Activated T-cell treated with anti-CD3 and anti-CD28 coated beads for 24 hours (primary cell): Measurements from ENCODE around the gene MICALL2.

Experiments used
- DNase-seq: peaks from one replicate; pipeline ENCODE4 v3.0.0-alpha.2; 2020; ENCODE audit warnings: low read depth

Gene MICALL2

DNA sequence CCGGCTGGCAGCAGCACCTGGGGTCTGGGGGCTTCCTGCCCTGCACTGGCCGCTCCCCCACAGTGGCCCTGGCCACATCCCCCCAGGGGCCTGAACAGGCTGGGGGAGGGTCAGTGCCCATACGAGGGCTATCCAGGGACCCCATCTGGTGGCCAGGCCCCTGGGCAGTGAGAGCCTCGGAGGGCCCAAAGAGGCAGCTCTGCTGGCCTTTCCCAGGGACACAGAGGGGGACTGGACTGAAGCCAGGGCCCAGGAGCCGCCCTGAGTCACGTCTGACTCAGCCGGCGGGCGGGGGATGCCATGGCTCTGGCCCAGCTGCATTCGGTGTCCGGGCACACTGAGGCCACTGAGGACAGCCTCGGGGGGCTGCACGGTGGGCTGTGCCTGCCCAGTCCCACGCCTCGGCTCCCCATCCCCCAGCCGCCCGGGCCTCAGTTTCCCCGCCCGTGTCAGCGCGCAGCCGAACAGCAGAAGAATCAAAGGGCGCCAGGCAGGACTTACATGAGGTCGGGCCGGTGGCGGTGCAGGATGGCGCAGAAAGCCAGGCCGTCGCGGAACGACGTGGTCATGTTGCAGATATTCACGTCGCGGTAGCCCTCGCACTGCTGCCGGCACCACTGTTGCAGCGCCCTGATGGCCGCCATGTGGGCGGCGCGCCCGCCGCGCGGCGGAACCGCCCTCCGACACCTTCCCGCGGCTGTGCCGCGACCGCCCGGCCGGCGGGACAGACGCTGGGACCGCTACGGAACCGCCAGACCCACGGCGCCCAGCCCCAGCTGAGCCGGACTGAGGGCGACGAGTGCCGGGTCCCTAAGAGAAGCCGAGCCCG lies at the start of gene MICALL2:
MICALL2 (minus strand) TSS at position 788 of the 829 bp plus-strand sequence; CDS start at position 644, 144 bp downstream.
- DNase-seq, result no peak

DNA sequence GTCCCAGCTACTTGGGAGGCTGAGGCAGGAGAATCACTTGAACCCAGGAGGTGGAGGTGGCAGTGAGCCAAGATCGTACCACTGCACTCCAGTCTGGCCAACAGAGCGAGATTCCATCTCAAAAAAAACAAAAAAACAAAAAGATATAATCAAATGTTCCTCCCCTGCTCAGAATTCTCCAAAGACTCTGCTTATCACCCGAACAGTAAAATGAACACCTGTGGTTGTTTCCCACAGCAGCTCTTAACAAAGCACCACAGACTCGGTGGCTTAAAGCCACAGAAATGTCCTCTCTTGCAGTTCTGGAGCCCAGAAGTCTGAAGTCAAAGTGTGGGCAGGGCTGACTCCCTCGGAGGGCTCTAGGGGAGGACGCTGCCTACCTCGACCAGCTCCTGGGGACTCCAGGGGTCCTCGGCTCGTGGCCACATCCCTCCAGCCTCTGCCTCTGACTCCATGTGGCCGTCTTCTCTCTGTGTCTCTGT lies 49.0 kb upstream of the MICALL2 start:
- DNase-seq, result no peak

- DNase-seq, result no peak
Measured at GRCh38 chr7:1505731-1506550, 46.7 kb upstream of the MICALL2 start.

DNA sequence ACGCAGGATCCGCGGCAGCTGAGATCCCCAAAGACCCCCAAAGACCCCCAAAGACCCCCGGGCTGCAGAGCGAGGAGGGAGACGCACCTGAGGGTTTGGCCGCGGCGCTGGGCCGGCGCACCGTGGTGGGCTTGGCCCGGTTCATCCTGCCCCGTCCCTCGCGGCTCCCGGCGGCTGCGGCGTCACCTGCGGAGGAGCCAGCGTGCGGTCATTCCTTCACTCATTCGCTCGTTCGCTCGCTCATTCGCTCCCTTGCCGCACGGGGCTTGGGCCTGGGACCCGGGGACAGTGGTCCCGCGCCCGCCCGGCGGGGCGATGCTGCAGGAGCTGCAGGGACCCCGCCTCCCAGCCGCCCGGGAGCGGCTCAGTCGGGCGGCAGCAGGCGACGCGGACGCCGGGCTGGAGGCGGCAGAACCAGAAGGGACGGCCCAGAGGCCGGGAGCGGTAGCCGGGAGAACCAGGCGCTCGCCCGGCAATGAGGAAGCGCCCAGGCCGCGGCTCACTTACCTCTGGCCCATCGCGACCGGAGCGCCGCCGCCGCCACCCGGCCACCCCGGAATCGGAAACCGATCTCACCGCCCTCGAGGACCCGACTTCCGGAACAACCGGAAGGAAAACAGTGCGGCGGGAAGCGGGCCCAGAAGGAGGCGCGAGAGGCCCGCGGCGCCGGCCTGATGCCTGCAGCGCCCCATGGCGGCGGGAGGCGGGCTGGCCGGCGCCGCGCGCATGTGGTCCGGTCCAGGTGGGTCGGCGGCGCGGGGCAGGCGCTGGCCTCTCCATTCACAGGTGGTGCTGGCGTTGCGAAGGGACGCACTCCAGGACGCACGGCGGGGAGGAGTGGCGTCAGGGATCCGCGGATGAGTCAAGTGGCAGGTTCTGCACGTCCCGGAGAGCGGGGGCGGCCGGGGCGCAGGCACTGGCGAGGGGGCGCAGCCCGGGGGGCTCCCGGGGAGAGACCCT lies 44.8 kb upstream of the MICALL2 start, which contains the start of gene INTS1:
INTS1 (minus strand) TSS at position 574 of the 960 bp plus-strand sequence; CDS start at position 145, 429 bp downstream.
- DNase-seq, result peak; percentile 88

DNA sequence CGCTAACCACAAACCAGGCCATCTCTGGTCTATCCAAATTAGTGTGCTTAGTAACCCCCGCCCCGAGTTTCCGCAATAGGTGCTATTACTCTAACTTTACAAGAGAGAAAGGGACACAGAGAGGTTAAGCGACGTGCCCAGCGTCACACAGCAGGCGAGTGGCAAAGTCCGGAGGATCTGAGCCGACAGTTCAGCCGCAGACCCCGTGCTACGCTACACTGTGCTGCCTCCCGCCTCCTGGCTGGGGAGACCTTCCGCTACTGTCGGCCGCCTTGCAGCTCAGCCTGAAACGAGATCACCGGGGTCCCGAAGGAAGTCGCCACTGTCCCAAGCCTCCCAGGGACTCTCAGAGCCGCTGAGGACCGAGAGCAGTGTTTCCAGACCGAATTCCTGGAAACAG lies 44.1 kb upstream of the MICALL2 start:
- no peak for DNase-seq

- DNase-seq, result no peak
Measured at GRCh38 chr7:1502845-1503244, 43.6 kb upstream of the MICALL2 start.

DNA sequence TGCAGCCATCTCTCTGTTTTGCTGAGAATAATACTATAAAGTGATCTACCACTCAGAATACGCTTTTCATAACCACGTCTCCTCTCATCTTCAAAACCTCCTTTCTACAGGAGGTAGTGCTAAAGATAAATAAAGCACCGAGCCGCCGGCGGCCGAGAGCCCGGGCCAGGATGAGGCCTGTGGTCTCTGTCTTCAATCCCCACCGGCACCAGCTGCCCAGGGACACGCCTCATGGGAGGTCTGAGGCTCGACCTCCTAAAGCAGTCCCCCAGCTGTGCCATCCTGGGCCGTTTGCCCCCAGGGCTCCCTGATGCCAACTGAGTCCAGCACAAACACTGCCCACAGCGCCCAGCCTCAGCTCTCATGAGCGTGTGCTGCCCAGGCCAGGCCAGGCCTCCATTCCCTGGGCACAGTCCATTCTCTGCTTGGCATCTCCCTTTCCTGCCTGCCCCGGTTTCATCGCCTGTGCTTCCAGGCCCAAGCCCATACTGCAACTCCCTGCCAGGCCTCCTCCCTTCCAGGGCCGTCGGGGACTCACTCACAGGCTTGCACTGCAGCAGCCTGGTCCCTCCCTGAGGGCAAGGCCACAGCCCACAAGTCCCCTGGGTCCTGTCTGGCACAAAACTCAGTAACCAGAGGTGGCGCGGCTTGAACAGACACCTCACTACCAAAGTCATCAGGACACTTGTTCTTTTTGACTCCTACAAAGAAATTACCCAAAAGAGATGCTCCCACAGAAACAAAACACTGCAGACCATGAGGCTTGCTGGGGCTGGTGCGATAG lies 42.4 kb upstream of the MICALL2 start:
- DNase-seq, result no peak

- no peak for DNase-seq
Measured at GRCh38 chr7:1500064-1500807, 41.0 kb upstream of the MICALL2 start.

DNA sequence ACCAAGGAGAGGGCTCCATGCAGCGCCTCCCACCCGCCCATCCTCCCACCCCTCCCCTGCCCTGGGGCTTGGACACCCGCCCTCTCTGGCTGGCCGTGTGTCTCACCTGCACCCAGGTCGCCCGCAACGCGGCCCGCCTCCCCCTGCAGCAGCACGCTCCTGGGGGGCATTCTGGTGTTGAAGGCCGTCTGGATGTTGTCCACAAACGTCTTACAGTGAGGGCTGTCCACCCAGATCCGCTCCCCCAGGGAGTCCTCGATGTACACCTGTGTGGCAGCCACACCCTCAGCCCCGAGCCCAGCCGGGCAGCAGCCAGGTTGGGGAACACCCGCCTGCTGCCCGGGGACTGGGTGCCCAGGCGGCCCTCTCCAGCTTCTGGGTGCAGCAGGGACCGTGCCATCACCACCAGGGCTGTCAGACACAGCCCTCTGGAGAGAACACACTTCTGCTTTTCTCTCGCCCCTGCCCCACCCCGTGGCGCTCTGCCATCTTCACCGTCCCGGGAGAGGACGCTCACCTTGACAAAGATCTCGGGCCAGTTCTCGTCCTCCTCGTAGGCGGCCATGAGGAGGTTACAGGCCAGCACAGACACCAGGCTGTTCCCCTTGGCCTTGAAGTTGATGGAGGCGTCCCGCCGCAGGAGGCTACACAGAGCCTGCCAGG lies 40.2 kb upstream of the MICALL2 start:
- no peak for DNase-seq

GRCh38 chr7:1498370-1499305 lies 39.4 kb upstream of the MICALL2 start:
- no peak for DNase-seq

DNA sequence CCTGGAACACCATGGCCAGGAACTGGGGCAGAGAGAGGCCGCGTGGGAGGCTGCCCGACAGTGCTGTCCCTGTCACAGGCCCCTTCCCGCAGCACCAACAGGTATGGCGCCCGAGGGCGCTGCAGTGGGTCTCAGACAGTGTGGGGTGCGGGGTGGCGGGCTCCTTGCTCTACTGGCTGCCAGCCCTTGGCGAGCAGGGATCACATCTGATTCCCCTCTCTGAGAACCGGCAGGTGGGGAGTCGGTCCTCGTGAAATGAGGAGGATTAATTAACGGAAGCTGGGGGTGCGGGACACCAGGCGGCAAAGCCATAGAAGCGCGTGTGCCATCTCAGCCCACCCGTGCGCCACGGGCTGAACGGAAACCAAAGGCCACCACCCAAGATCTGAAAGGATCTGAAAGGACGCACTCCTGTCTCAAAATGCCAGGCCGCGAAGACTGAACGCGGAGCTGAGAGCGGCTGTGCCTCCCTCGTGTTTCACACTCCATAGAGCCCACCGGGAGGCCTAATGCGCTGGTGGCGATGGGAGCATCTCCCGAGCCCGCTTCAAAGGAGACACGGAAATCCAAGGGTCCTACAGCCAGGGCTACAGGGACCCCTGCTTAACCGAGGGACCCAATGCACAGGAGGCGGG lies 38.1 kb upstream of the MICALL2 start:
- no peak for DNase-seq

GRCh38 chr7:1496531-1497292 lies 37.4 kb upstream of the MICALL2 start:
- no peak for DNase-seq

DNA sequence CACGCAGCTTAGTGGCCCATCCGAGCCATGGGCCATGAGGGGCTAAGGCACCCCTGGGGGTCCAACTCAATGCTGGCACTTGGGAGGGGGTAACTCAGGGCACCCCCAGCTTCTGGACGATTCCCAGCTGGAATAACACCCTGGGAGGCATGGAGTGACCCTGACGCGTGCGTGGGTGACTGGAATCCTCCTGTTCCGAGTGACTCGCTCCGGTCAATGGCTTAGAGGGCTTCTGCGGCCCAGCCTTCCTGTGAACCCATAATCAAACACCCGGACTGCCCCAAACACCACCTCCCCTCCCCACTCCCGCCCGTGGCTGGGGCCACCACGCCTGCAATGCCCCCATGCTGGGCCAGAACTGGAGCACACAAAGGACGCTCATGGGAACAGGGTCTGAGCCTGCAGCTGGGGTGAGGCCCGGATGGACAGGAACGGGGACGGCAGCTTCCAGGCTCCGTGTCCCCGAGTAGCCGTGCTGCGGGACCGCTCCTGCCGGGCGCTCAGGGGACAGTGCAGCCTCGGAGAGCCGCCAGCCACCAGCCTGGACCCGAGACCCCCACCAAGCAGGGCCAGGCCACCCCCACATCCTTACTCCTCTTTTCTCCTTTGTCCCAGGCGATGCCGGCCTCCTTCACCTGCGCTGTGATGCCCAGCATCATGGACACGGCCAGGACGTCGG lies 36.4 kb upstream of the MICALL2 start:
- DNase-seq, result no peak

DNA sequence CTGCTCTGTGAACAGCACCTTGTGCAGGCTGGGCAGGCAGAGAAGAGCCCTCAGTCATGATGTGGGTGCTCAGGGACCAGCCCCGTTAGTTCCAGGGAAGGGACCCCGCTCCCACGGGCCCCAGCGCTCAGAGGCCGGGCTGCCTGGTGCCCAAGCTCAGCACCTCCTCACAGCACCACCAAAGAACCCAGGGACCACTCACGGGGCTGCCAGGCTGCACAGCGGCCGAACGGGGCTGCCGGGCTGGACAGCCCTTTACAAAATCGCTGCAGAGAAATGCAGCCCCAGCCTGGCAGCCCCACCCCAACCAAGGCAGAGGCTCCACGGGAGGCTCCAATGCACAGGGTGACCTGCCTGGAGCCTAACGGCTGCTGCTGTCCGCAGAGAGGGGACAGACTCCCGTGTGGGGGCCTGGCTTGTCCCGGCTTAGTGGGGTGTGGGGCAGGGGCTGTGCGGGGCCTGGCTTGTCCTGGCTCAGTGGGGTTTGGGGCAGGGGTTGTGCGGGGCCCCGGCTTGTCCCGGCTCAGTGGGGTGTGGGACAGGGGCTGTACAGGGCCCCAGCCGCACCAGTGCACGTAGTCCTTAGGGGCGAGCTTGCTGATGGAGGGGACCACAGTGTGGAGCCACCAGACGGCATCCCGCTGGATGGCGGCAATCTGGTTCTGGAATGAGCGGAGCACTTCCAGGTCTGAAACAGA lies 35.7 kb upstream of the MICALL2 start:
- DNase-seq, result no peak

DNA sequence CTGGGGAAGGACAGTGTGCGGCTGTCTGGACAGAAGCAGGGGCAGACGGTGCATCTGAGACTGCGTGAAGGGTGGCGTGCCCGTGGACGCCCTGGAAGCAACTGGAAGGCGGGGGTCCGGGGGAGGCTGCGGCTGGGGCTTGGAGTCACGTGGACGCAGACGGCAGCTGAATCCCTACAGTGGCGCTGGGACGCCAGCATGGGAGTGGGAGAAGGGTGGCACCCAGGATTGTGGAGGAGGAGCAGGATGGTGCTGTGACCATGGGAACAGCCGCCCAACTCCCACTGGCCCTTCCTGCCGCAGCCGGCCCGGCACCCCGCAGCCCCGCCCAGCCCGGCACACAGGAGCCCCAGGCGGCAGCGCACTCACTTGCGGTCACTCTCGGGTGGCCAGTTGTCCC lies 35.2 kb upstream of the MICALL2 start:
- no peak for DNase-seq

DNA sequence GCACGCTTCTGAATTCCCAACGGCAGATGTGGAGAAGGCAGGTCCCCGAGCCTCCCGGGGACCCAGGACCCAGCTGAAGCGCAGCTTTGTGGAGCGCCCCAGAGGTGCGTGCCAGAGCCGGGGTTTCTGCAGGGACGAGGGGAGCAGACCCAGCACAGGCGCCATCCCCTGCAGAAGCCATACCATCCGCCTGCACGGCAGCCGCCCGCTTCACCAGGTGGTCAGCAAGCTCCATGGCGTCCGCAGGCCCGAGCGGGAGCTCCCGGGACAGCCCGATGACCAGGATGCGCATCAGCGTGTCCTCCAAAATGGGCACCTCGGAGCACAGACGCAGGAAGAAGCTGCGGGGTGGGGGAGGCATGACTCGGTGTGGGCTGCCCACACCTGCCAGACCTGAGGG lies 34.3 kb upstream of the MICALL2 start:
- no peak for DNase-seq
